HCT116 (cell line): ENCODE measurements around the gene MYO3B. TPM values are rescaled to one million over a fixed set of nuclear protein-coding genes. Genes with fewer than 3 reads are reported as not detected.

Experiments
- ATAC-seq: fragments of 200-7000 bp; cut with Tn5 transposase; 2 replicates; pipeline ENCODE4 v1.9.1; 2020; ENCODE audit warnings: mild to moderate bottlenecking, moderate library complexity
- BruUV-seq: library from RNA; stranded (reverse); fragments of 400-500 nt; replicated peaks from 2 replicates; lab custom pipeline; 2021; lab: Mats Ljungman, UMichigan
- CTCF ChIA-PET: fragments of 300-600 bp; sonication (Branson Sonifier 250); formaldehyde crosslinking; loops from one replicate; lab custom pipeline; 2021; ENCODE audit warnings: antibody characterized with exemption; lab: Charles Lee
- POLR2A ChIA-PET: fragments of 300-600, 350-600 bp; sonication (Branson Sonifier 250); formaldehyde crosslinking; loops from one replicate; lab custom pipeline; 2021; ENCODE audit warnings: antibody characterized with exemption; lab: Charles Lee
- RAD21 ChIA-PET, 2 experiments: fragments of 300-600 bp; sonication (Branson Sonifier 250); formaldehyde crosslinking; loops; one replicate each; lab custom pipeline; 2023; ENCODE audit warnings: low total read pairs in 2 of 2; ENCODE audit not compliant: uncharacterized antibody in 2 of 2, unreplicated experiment in 2 of 2, low non-redundant PET in 1 of 2; lab: Charles Lee
- DNase-seq: peaks from one replicate; pipeline ENCODE4 v3.0.0-alpha.2; 2010; ENCODE audit warnings: low read depth, low spot score
- H2AFZ ChIP-seq: fragments of 200-600 bp; shearing (Covaris generic), sonication (generic); 2 replicates; pipeline ENCODE4 v1.6.1; 2017; ENCODE audit warnings: low read depth, mixed run types, mixed read lengths, antibody characterized with exemption, low read length; ENCODE audit not compliant: poor library complexity, severe bottlenecking
- H3K27ac ChIP-seq: 2 replicates; pipeline ENCODE4 v1.5.1; 2012; ENCODE audit warnings: low read depth, low read length
- H3K27me3 ChIP-seq: fragments of 200-600 bp; sonication (generic); 2 replicates; pipeline ENCODE4 v1.6.1; 2016; ENCODE audit warnings: mixed run types, low read length, mixed read lengths; ENCODE audit not compliant: insufficient read depth
- H3K36me3 ChIP-seq, 2 experiments: fragments of 200-500 bp in 1 of 2; fragments of 200-600 bp in 1 of 2; sonication (Bioruptor generic) in 1 of 2; sonication (generic) in 1 of 2; 2 replicates each; pipeline versions ENCODE4 v1.5.1 to v1.6.1; 2014 to 2016; ENCODE audit warnings: low read length in 2 of 2, inconsistent platforms in 1 of 2, mixed read lengths in 1 of 2, mixed run types in 1 of 2; ENCODE audit not compliant: insufficient read depth in 2 of 2, control insufficient read depth in 1 of 2
- H3K4me1 ChIP-seq, 2 experiments: fragments of 200-600 bp in 1 of 2; sonication (generic) in 1 of 2; 2 replicates each; pipeline versions ENCODE4 v1.5.1 to v1.6.1; 2012 to 2017; ENCODE audit warnings: low read length in 2 of 2, inconsistent platforms in 1 of 2, mild to moderate bottlenecking in 1 of 2, mixed read lengths in 1 of 2, mixed run types in 1 of 2, moderate library complexity in 1 of 2; ENCODE audit not compliant: insufficient read depth in 2 of 2, control insufficient read depth in 1 of 2
- H3K4me2 ChIP-seq: fragments of 200-600 bp; sonication (generic); 2 replicates; pipeline ENCODE4 v1.6.1; 2017; ENCODE audit warnings: mixed run types, low read length, mixed read lengths
- H3K4me3 ChIP-seq, 2 experiments: fragments of 200-600 bp in 1 of 2; sonication (generic) in 1 of 2; replicated peaks in 1 of 2; 2 replicates each; pipeline ENCODE4 v1.5.1; 2011 to 2016; ENCODE audit warnings: low read length in 2 of 2, control low read depth in 1 of 2, low read depth in 1 of 2, mild to moderate bottlenecking in 1 of 2, mixed read lengths in 1 of 2, mixed run types in 1 of 2
- H3K79me2 ChIP-seq: fragments of 200-600 bp; sonication (generic); 2 replicates; pipeline ENCODE4 v1.6.1; 2017; ENCODE audit warnings: mild to moderate bottlenecking, mixed run types, low read length, moderate library complexity, mixed read lengths; ENCODE audit not compliant: insufficient read depth
- H3K9ac ChIP-seq: fragments of 200-600 bp; sonication (generic); 2 replicates; pipeline ENCODE4 v1.6.1; 2016; ENCODE audit warnings: low read length, mixed read lengths
- H3K9me2 ChIP-seq: fragments of 200-600 bp; sonication (generic), shearing (Covaris generic); 2 replicates; pipeline ENCODE4 v1.6.1; 2017; ENCODE audit warnings: mixed run types, mild to moderate bottlenecking, moderate library complexity; ENCODE audit not compliant: insufficient read depth
- H3K9me3 ChIP-seq, 2 experiments: fragments of 200-500 bp in 1 of 2; fragments of 200-600 bp in 1 of 2; sonication (Bioruptor generic) in 1 of 2; sonication (generic) in 1 of 2; 2 replicates each; pipeline ENCODE4 v1.6.1; 2014 to 2017; ENCODE audit warnings: low read length in 2 of 2, mixed read lengths in 2 of 2, inconsistent platforms in 1 of 2, low read depth in 1 of 2, mild to moderate bottlenecking in 1 of 2, mixed run types in 1 of 2, moderate library complexity in 1 of 2; ENCODE audit not compliant: control insufficient read depth in 1 of 2, insufficient read depth in 1 of 2
- H4K20me1 ChIP-seq: fragments of 200-600 bp; sonication (generic), shearing (Covaris generic); 2 replicates; pipeline ENCODE4 v1.6.1; 2017; ENCODE audit warnings: mixed run types, mild to moderate bottlenecking, moderate library complexity; ENCODE audit not compliant: insufficient read depth
- ATF3 ChIP-seq: IDR thresholded peaks from 2 replicates; pipeline ENCODE4 v1.6.1; 2012
- CEBPB ChIP-seq: IDR thresholded peaks from 2 replicates; pipeline ENCODE4 v1.6.1; 2012; ENCODE audit warnings: low read depth
- CTCF ChIP-seq, 3 experiments: fragments of 200-600 bp in 1 of 3; sonication (generic) in 1 of 3; IDR thresholded peaks in 2 of 3; conservative IDR thresholded peaks in 1 of 3; 2 replicates each; pipeline ENCODE4 v1.5.1; 2012 to 2017; ENCODE audit warnings: low read depth in 2 of 3, low read length in 2 of 3, antibody characterized with exemption in 1 of 3, borderline replicate concordance in 1 of 3, control low read depth in 1 of 3, mild to moderate bottlenecking in 1 of 3, mixed read lengths in 1 of 3, mixed run types in 1 of 3, moderate library complexity in 1 of 3; ENCODE audit not compliant: insufficient read depth in 1 of 3
- JUND ChIP-seq: IDR thresholded peaks from 2 replicates; pipeline ENCODE4 v1.6.1; 2012
- MAX ChIP-seq: IDR thresholded peaks from 2 replicates; pipeline ENCODE4 v1.6.1; 2012
- RAD21 ChIP-seq: IDR thresholded peaks from 2 replicates; pipeline ENCODE4 v1.6.1; 2012; ENCODE audit warnings: low read depth, mild to moderate bottlenecking
- SIN3A ChIP-seq: IDR thresholded peaks from 2 replicates; pipeline ENCODE4 v1.6.1; 2012; ENCODE audit warnings: low read depth
- SP1 ChIP-seq: IDR thresholded peaks from 2 replicates; pipeline ENCODE4 v1.6.1; 2012; ENCODE audit warnings: low read depth
- ZBTB33 ChIP-seq: IDR thresholded peaks from 2 replicates; pipeline ENCODE4 v1.6.1; 2011; ENCODE audit warnings: mild to moderate bottlenecking, low read length, moderate library complexity; ENCODE audit not compliant: insufficient replicate concordance; ENCODE audit errors: extremely low read depth
- ZFX ChIP-seq: fragments of 450-650 bp; IDR thresholded peaks from 2 replicates; pipeline ENCODE4 v1.6.1; 2017
- intact Hi-C: fragments of 100-400 bp; cut with micrococcal nuclease; formaldehyde crosslinking; loops from 2 replicates; pipeline ENCODE4 v1.10.0; 2022
- total RNA-seq: library from RNA; stranded (reverse); gene quantifications from one replicate; pipeline ENCODE4 v1.2.1, GENCODE V29; 2021; ENCODE audit not compliant: unreplicated experiment

MYO3B gene
- total RNA-seq, 1 experiment from 2014 or later = not detected

GRCh38 chr2:170485254-170486026 is 307.5 kb downstream of the MYO3B start (continued):
- TF ChIP-seq CTCF (IDR thresholded peaks at IDR 0.05 in 2 of 3, conservative IDR thresholded peaks at IDR 0.05 in 1 of 3; ENCODE audit: borderline replicate concordance in 1 of 3, insufficient read depth in 1 of 3, low read depth in 2 of 3, low read length in 2 of 3) = no peak
- TF ChIP-seq CEBPB = no peak
- TF ChIP-seq ATF3 = no peak
- TF ChIP-seq MAX = no peak
- TF ChIP-seq SIN3A = no peak
- no peak for TF ChIP-seq ZBTB33
- TF ChIP-seq SP1 = no peak
- TF ChIP-seq JUND = no peak

GRCh38 chr2:170486730-170487129 is 308.8 kb downstream of the MYO3B start:
- Histone ChIP-seq H3K9me3 (no peaks in the 10 kb centered on the region), H3K27me3 (no peaks in the 10 kb centered on the region), H3K4me3 (no peak overlapping the region), H3K4me2 (no peak overlapping the region), H3K4me1 (no peaks in the 10 kb centered on the region), H3K27ac (no peak overlapping the region), H4K20me1 (no peaks in the 10 kb centered on the region), H3K36me3 (no peaks in the 10 kb centered on the region), H2AFZ (no peak overlapping the region), H3K9me2 (no peaks in the 10 kb centered on the region; the same call in 1 of the 2 replicates), H3K9ac (no peak overlapping the region), H3K79me2 (no peaks in the 10 kb centered on the region)
- DNase-seq = no peak
- CTCF ChIA-PET = interaction anchor here (0.6 kb wide), 1 partner anchor 330 kb away, joined by 3 read pairs; the partner anchor contains the start of gene GAD1
- RAD21 ChIA-PET = no interaction called here
- TF ChIP-seq RAD21 (peak; percentile 33; the same call in 1 of the 2 replicates), ZFX (no peak), CTCF (IDR thresholded peaks at IDR 0.05 in 2 of 3, conservative IDR thresholded peaks at IDR 0.05 in 1 of 3; ENCODE audit: borderline replicate concordance in 1 of 3, insufficient read depth in 1 of 3, low read depth in 2 of 3, low read length in 2 of 3) (0 out of 6 replicates have a peak, but pooled peaks of 1 of the 3 experiments have one; percentile 13)
- intact Hi-C loops = no loop called here
- no peak for ATAC-seq
- no TSS peak for BruUV-seq
- POLR2A ChIA-PET = no interaction called here
